HEK293 (cell line): Measurements from ENCODE around the gene NDST1.
A peak's percentile ranks its signal among the peaks of the same experiment; 100 is the strongest.

Experiments
- CTCF ChIA-PET: fragments of 350-600 bp; formaldehyde crosslinking; extraction: SDS; loops from one replicate; lab custom pipeline; 2021; ENCODE audit warnings: antibody characterized with exemption; lab: Yijun Ruan, JAX
- POLR2A ChIA-PET: fragments of 300-600 bp; formaldehyde crosslinking; extraction: SDS; loops from one replicate; lab custom pipeline; 2020; ENCODE audit warnings: antibody characterized with exemption, inconsistent platforms; lab: Yijun Ruan, JAX
- H3K27ac ChIP-seq: fragments of 200-500 bp; sonication (Bioruptor generic); 2 replicates; pipeline ENCODE4 v1.5.1; 2014; ENCODE audit warnings: low read depth, low read length, control low read depth, inconsistent platforms; ENCODE audit errors: extremely low read depth
- H3K36me3 ChIP-seq, 2 experiments: fragments of 200-500 bp in 1 of 2; sonication (Bioruptor generic) in 1 of 2; 1 replicate in 1 of 2; 2 replicates in 1 of 2; pipeline ENCODE4 v1.5.1; 2014 to 2017; ENCODE audit warnings: inconsistent platforms in 2 of 2, low read length in 2 of 2; ENCODE audit not compliant: control insufficient read depth in 2 of 2, insufficient read depth in 1 of 2
- H3K4me1 ChIP-seq: fragments of 200-500 bp; sonication (Bioruptor generic); 2 replicates; pipeline ENCODE4 v1.5.1; 2014; ENCODE audit warnings: mild to moderate bottlenecking, low read length, inconsistent platforms; ENCODE audit not compliant: control insufficient read depth, insufficient read depth
- H3K4me3 ChIP-seq: 2 replicates; pipeline ENCODE4 v1.5.1; 2011; ENCODE audit warnings: low read depth, mild to moderate bottlenecking, control low read depth, low read length, moderate library complexity
- H3K9me3 ChIP-seq: fragments of 200-500 bp; sonication (Bioruptor generic); 2 replicates; pipeline ENCODE4 v1.5.1; 2014; ENCODE audit warnings: low read depth, low read length, inconsistent platforms; ENCODE audit not compliant: control insufficient read depth, insufficient read depth
- EGR2 ChIP-seq: fragments of 450-650 bp; formaldehyde crosslinking; IDR thresholded peaks from 2 replicates; pipeline ENCODE4 v1.5.1; 2016; ENCODE audit warnings: low read depth, missing biosample characterization, missing genetic modification characterization
- GLIS1 ChIP-seq: fragments of 450-650 bp; formaldehyde crosslinking; IDR thresholded peaks from 2 replicates; pipeline ENCODE4 v1.5.1; 2016; ENCODE audit warnings: missing biosample characterization, missing genetic modification characterization
- PRDM1 ChIP-seq: fragments of 450-650 bp; formaldehyde crosslinking; IDR thresholded peaks from 2 replicates; pipeline ENCODE4; 2016; ENCODE audit warnings: missing biosample characterization, missing genetic modification characterization
- SP3 ChIP-seq: fragments of 450-650 bp; formaldehyde crosslinking; IDR thresholded peaks from 2 replicates; pipeline ENCODE4 v1.5.1; 2016; ENCODE audit warnings: missing biosample characterization, missing genetic modification characterization
- TRIM28 ChIP-seq: IDR thresholded peaks from 2 replicates; pipeline ENCODE4 v1.6.1; 2011; ENCODE audit warnings: low read length, control low read depth, borderline replicate concordance
- ZBTB17 ChIP-seq: fragments of 450-650 bp; formaldehyde crosslinking; IDR thresholded peaks from 2 replicates; pipeline ENCODE4 v1.5.1; 2016; ENCODE audit warnings: missing biosample characterization, missing genetic modification characterization
- ZFHX2 ChIP-seq: fragments of 450-650 bp; formaldehyde crosslinking; conservative IDR thresholded peaks from 2 replicates; pipeline ENCODE4 v1.5.1; 2016; ENCODE audit warnings: missing biosample characterization, missing genetic modification characterization
- ZFP69B ChIP-seq: fragments of 450-650 bp; formaldehyde crosslinking; IDR thresholded peaks from 2 replicates; pipeline ENCODE4 v1.5.1; 2016; ENCODE audit warnings: missing biosample characterization, missing genetic modification characterization
- ZIC2 ChIP-seq: fragments of 450-650 bp; formaldehyde crosslinking; IDR thresholded peaks from 2 replicates; pipeline ENCODE4 v1.5.1; 2016; ENCODE audit warnings: missing biosample characterization, missing genetic modification characterization
- ZNF202 ChIP-seq: fragments of 450-650 bp; formaldehyde crosslinking; IDR thresholded peaks from 2 replicates; pipeline ENCODE4 v1.5.1; 2016; ENCODE audit warnings: missing biosample characterization, missing genetic modification characterization, borderline replicate concordance
- ZNF221 ChIP-seq: fragments of 450-650 bp; formaldehyde crosslinking; IDR thresholded peaks from 2 replicates; pipeline ENCODE4 v1.5.1; 2017; ENCODE audit warnings: missing biosample characterization, missing genetic modification characterization, borderline replicate concordance
- ZNF223 ChIP-seq: fragments of 450-650 bp; formaldehyde crosslinking; IDR thresholded peaks from 2 replicates; pipeline ENCODE4 v1.5.1; 2016; ENCODE audit warnings: missing biosample characterization, missing genetic modification characterization
- ZNF23 ChIP-seq: fragments of 450-650 bp; formaldehyde crosslinking; IDR thresholded peaks from 2 replicates; pipeline ENCODE4 v1.5.1; 2016; ENCODE audit warnings: missing biosample characterization, missing genetic modification characterization, borderline replicate concordance
- ZNF335 ChIP-seq: fragments of 450-650 bp; formaldehyde crosslinking; conservative IDR thresholded peaks from 2 replicates; pipeline ENCODE4 v1.5.1; 2016; ENCODE audit warnings: missing biosample characterization, missing genetic modification characterization
- ZNF341 ChIP-seq: fragments of 450-650 bp; formaldehyde crosslinking; IDR thresholded peaks from 2 replicates; pipeline ENCODE4; 2016; ENCODE audit warnings: low read depth, missing biosample characterization, missing genetic modification characterization
- ZNF391 ChIP-seq: fragments of 450-650 bp; formaldehyde crosslinking; IDR thresholded peaks from 2 replicates; pipeline ENCODE4 v1.5.1; 2016; ENCODE audit warnings: low read depth, missing biosample characterization, missing genetic modification characterization, borderline replicate concordance
- ZNF473 ChIP-seq: fragments of 450-650 bp; formaldehyde crosslinking; IDR thresholded peaks from 2 replicates; pipeline ENCODE4 v1.5.1; 2017; ENCODE audit warnings: missing biosample characterization, missing genetic modification characterization
- ZNF548 ChIP-seq: fragments of 450-650 bp; formaldehyde crosslinking; IDR thresholded peaks from 2 replicates; pipeline ENCODE4 v1.5.1; 2016; ENCODE audit warnings: missing biosample characterization, missing genetic modification characterization
- ZNF560 ChIP-seq: fragments of 450-650 bp; formaldehyde crosslinking; IDR thresholded peaks from 2 replicates; pipeline ENCODE4 v1.5.1; 2017; ENCODE audit warnings: missing biosample characterization, missing genetic modification characterization, borderline replicate concordance
- ZNF664 ChIP-seq: fragments of 450-650 bp; formaldehyde crosslinking; IDR thresholded peaks from 2 replicates; pipeline ENCODE4 v1.5.1; 2016; ENCODE audit warnings: missing biosample characterization, missing genetic modification characterization
- ZNF76 ChIP-seq: fragments of 450-650 bp; formaldehyde crosslinking; IDR thresholded peaks from 2 replicates; pipeline ENCODE4; 2016; ENCODE audit warnings: low read depth, missing biosample characterization, missing genetic modification characterization, borderline replicate concordance
- ZSCAN30 ChIP-seq: fragments of 450-650 bp; IDR thresholded peaks from 2 replicates; pipeline ENCODE4 v1.5.1; 2018; ENCODE audit warnings: missing biosample characterization, mild to moderate bottlenecking, missing genetic modification characterization, moderate library complexity
- TF ChIP-seq, protein P1 (sequence below): fragments of 450-650 bp; formaldehyde crosslinking; IDR thresholded peaks from 2 replicates; pipeline ENCODE4 v1.5.1; 2017; ENCODE audit warnings: missing biosample characterization, mild to moderate bottlenecking, missing genetic modification characterization, moderate library complexity
- TF ChIP-seq, protein P2 (sequence below): fragments of 450-650 bp; formaldehyde crosslinking; IDR thresholded peaks from 2 replicates; pipeline ENCODE4 v1.5.1; 2016; ENCODE audit warnings: missing biosample characterization, missing genetic modification characterization
- TF ChIP-seq, protein P3 (sequence below): fragments of 450-650 bp; formaldehyde crosslinking; IDR thresholded peaks from 2 replicates; pipeline ENCODE4 v1.5.1; 2017; ENCODE audit warnings: missing biosample characterization, missing genetic modification characterization
- TF ChIP-seq, protein P4 (sequence below): fragments of 450-650 bp; formaldehyde crosslinking; IDR thresholded peaks from 2 replicates; pipeline ENCODE4 v1.5.1; 2016; ENCODE audit warnings: missing biosample characterization, missing genetic modification characterization
- TF ChIP-seq, protein P5 (sequence below): fragments of 450-650 bp; formaldehyde crosslinking; IDR thresholded peaks from 2 replicates; pipeline ENCODE4 v1.5.1; 2016; ENCODE audit warnings: missing biosample characterization, missing genetic modification characterization
- TF ChIP-seq, protein P6 (sequence below): fragments of 450-650 bp; formaldehyde crosslinking; optimal IDR thresholded peaks from 2 replicates; pipeline ENCODE3; 2016; ENCODE audit warnings: missing biosample characterization, mild to moderate bottlenecking, missing genetic modification characterization

NDST1 gene

DNA sequence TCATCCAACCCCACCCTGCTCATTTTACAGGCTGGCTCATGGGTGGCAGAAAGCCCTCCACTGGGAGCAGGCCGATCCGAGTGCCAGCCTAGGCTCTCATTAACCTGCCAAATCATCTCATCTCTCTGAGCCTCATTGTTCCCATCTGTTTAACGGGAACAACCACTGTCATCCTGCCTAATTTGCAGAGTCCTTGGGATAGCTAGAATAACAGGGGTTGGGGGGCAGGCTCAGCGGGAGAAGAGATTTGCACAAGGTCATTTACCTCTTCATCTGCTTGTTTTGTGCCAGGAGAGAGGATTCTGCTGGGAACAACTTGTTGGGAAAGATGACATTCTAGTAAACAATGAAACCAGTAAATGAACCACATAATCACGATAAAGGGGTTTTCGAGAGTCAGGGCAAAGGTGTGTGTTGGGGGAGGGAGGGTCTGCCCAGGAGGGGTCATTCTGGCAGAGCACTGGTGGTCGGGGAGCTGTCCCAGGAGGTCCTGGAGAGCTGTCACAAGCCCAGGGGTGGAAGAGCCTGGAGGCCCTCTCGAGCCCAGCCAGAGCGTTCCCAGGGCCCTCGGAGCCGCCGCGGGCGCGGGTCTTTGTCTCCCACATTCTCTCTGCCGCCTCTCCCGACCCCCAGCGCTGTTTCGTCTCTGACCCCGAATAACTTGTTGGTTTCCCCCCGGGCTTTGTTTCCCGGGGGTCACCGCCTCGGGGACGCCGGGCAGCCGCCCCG lies 22.8 kb upstream of the NDST1 start (continued):
- TF ChIP-seq, protein P1, sequence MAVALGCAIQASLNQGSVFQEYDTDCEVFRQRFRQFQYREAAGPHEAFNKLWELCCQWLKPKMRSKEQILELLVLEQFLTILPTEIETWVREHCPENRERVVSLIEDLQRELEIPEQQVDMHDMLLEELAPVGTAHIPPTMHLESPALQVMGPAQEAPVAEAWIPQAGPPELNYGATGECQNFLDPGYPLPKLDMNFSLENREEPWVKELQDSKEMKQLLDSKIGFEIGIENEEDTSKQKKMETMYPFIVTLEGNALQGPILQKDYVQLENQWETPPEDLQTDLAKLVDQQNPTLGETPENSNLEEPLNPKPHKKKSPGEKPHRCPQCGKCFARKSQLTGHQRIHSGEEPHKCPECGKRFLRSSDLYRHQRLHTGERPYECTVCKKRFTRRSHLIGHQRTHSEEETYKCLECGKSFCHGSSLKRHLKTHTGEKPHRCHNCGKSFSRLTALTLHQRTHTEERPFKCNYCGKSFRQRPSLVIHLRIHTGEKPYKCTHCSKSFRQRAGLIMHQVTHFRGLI (tag by site-specific recombination), result peak; percentile 35; the same call in 1 of the 2 replicates
- TF ChIP-seq ZNF560, result no peak
- peak; percentile 85 for TF ChIP-seq GLIS1 (tag by site-specific recombination)
- TF ChIP-seq ZNF335 (tag by site-specific recombination), result peak; percentile 98

DNA sequence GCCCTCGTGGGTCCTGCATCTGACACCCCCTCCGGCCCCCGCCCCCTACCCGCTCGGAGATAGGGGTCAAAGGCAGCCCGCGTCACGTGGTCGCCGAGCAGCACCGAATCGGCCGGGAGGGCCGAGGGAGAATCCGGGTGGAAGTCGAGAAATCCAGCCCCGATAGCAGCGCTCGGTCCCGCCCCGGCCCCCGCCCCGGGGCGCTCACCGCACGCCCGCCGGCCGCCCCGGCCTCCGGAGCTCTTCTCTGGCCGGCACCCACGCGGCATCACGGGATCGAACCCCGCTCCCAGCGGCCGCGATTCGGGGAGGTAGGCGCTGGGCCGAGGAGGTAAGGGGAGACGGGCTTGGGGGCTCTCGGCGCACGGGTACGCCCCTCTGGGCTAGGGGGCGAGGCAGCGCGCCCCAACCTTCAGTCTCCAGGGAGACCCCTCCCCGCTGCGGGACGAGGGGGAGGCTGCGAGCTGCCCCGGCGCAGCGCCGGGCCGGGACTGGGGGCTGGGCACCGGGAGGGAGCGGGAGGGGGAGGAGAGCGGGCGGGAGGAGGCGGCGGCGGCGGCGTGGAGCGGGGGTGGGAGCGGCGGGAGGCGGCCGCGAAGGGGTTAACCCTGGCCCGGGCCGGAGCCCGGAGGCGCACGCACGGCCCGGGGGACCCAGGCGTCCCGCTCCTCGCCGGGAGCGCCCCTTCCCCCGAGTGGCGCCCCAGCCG lies 22.1 kb upstream of the NDST1 start:
- CTCF ChIA-PET, result interaction anchor here (0.6 to 2.1 kb wide), 3 partner anchors 38 to 59 kb away, joined by 3 to 5 read pairs (median 3); no protein-coding TSS in a partner anchor
- POLR2A ChIA-PET, result interaction anchor here (0.6 to 3.5 kb wide), 4 partner anchors 12 to 36 kb away, joined by 3 to 11 read pairs (median 4); no protein-coding TSS in a partner anchor
- Histone ChIP-seq H3K4me3 (peak overlapping the region; percentile 87), H3K27ac (peak overlapping the region; percentile 92), H3K9me3 (no peaks in the 10 kb centered on the region), H3K4me1 (peaks cover 24% of the 10 kb centered on the region), H3K36me3 (no peaks in the 10 kb centered on the region; a peak in 1 of 3 replicates)
- TF ChIP-seq, protein P2, sequence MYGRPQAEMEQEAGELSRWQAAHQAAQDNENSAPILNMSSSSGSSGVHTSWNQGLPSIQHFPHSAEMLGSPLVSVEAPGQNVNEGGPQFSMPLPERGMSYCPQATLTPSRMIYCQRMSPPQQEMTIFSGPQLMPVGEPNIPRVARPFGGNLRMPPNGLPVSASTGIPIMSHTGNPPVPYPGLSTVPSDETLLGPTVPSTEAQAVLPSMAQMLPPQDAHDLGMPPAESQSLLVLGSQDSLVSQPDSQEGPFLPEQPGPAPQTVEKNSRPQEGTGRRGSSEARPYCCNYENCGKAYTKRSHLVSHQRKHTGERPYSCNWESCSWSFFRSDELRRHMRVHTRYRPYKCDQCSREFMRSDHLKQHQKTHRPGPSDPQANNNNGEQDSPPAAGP, result 0 out of 2 replicates have a peak, but pooled peaks have one; percentile 35
- no peak for TF ChIP-seq ZNF341
- TF ChIP-seq ZBTB17, result peak; percentile 56; the same call in 1 of the 2 replicates
- 0 out of 2 replicates have a peak, but pooled peaks have one; percentile 46 for TF ChIP-seq ZSCAN30 (tag by site-specific recombination)
- 0 out of 2 replicates have a peak, but pooled peaks have one; percentile 17 for TF ChIP-seq ZFP69B (tag by site-specific recombination)
- no peak for TF ChIP-seq ZNF548
- TF ChIP-seq ZNF202, result 0 out of 2 replicates have a peak, but pooled peaks have one; percentile 30
- peak; percentile 13; the same call in 1 of the 2 replicates for TF ChIP-seq ZIC2 (tag by site-specific recombination)
- TF ChIP-seq, protein P3, sequence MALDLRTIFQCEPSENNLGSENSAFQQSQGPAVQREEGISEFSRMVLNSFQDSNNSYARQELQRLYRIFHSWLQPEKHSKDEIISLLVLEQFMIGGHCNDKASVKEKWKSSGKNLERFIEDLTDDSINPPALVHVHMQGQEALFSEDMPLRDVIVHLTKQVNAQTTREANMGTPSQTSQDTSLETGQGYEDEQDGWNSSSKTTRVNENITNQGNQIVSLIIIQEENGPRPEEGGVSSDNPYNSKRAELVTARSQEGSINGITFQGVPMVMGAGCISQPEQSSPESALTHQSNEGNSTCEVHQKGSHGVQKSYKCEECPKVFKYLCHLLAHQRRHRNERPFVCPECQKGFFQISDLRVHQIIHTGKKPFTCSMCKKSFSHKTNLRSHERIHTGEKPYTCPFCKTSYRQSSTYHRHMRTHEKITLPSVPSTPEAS (tag by site-specific recombination), result no peak
- no peak for TF ChIP-seq ZNF664 (tag by site-specific recombination)
- TF ChIP-seq, protein P4, sequence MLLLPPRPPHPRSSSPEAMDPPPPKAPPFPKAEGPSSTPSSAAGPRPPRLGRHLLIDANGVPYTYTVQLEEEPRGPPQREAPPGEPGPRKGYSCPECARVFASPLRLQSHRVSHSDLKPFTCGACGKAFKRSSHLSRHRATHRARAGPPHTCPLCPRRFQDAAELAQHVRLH (tag by site-specific recombination), result no peak
- peak; percentile 85 for TF ChIP-seq ZNF76
- no peak for TF ChIP-seq PRDM1 (tag by site-specific recombination)
- 0 out of 2 replicates have a peak, but pooled peaks have one; percentile 43 for TF ChIP-seq EGR2 (tag by site-specific recombination)
- TF ChIP-seq ZNF473, result no peak
- TF ChIP-seq ZNF221 (tag by site-specific recombination), result no peak
- TF ChIP-seq TRIM28, result no peak
- TF ChIP-seq ZNF223 (tag by site-specific recombination), result no peak
- peak; percentile 79 for TF ChIP-seq ZFHX2 (tag by site-specific recombination)
- TF ChIP-seq SP3 (tag by site-specific recombination), result peak; percentile 71
- TF ChIP-seq ZNF23, result no peak
- TF ChIP-seq, protein P5, sequence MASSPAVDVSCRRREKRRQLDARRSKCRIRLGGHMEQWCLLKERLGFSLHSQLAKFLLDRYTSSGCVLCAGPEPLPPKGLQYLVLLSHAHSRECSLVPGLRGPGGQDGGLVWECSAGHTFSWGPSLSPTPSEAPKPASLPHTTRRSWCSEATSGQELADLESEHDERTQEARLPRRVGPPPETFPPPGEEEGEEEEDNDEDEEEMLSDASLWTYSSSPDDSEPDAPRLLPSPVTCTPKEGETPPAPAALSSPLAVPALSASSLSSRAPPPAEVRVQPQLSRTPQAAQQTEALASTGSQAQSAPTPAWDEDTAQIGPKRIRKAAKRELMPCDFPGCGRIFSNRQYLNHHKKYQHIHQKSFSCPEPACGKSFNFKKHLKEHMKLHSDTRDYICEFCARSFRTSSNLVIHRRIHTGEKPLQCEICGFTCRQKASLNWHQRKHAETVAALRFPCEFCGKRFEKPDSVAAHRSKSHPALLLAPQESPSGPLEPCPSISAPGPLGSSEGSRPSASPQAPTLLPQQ (tag by site-specific recombination), result peak; percentile 55; the same call in 1 of the 2 replicates
- TF ChIP-seq ZNF391 (tag by site-specific recombination), result peak; percentile 48; the same call in 1 of the 2 replicates
- TF ChIP-seq, protein P6, sequence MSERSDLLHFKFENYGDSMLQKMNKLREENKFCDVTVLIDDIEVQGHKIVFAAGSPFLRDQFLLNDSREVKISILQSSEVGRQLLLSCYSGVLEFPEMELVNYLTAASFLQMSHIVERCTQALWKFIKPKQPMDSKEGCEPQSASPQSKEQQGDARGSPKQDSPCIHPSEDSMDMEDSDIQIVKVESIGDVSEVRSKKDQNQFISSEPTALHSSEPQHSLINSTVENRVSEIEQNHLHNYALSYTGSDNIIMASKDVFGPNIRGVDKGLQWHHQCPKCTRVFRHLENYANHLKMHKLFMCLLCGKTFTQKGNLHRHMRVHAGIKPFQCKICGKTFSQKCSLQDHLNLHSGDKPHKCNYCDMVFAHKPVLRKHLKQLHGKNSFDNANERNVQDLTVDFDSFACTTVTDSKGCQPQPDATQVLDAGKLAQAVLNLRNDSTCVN, result peak; percentile 76
